SK-N-SH treated with all-trans-retinoic acid at 6 μM for 48 hours (cell line): Measurements from ENCODE around the gene SLC39A3.

Experiments
- ARNTL ChIP-seq: fragments of 450-650 bp; formaldehyde crosslinking; IDR thresholded peaks from 2 replicates; pipeline ENCODE4 v1.5.0; 2020; ENCODE audit warnings: low read depth, mild to moderate bottlenecking, moderate library complexity, borderline replicate concordance
- CSDC2 ChIP-seq: fragments of 250-450 bp; sonication (Bioruptor Pico); IDR thresholded peaks from 2 replicates; pipeline ENCODE4 v1.5.0; 2020; ENCODE audit warnings: mild to moderate bottlenecking, moderate library complexity
- RARB ChIP-seq: fragments of 250-450 bp; sonication (Bioruptor Pico); IDR thresholded peaks from 2 replicates; pipeline ENCODE4 v1.8.0; 2021; ENCODE audit warnings: mild to moderate bottlenecking, moderate library complexity
- ZNF565 ChIP-seq: fragments of 450-650 bp; formaldehyde crosslinking; conservative IDR thresholded peaks from 2 replicates; pipeline ENCODE4 v1.5.0; 2020; ENCODE audit warnings: low read depth, mild to moderate bottlenecking, moderate library complexity
- TF ChIP-seq, protein P1 (sequence below): fragments of 250-450 bp; sonication (Bioruptor Pico); IDR thresholded peaks from 2 replicates; pipeline ENCODE4 v1.8.0; 2020; ENCODE audit warnings: mild to moderate bottlenecking, moderate library complexity, borderline replicate concordance
- TF ChIP-seq, protein P2 (sequence below): fragments of 250-450 bp; sonication (Bioruptor Pico); IDR thresholded peaks from 2 replicates; pipeline ENCODE4 v1.5.1; 2020; ENCODE audit warnings: low read depth, mild to moderate bottlenecking, moderate library complexity

DNA sequence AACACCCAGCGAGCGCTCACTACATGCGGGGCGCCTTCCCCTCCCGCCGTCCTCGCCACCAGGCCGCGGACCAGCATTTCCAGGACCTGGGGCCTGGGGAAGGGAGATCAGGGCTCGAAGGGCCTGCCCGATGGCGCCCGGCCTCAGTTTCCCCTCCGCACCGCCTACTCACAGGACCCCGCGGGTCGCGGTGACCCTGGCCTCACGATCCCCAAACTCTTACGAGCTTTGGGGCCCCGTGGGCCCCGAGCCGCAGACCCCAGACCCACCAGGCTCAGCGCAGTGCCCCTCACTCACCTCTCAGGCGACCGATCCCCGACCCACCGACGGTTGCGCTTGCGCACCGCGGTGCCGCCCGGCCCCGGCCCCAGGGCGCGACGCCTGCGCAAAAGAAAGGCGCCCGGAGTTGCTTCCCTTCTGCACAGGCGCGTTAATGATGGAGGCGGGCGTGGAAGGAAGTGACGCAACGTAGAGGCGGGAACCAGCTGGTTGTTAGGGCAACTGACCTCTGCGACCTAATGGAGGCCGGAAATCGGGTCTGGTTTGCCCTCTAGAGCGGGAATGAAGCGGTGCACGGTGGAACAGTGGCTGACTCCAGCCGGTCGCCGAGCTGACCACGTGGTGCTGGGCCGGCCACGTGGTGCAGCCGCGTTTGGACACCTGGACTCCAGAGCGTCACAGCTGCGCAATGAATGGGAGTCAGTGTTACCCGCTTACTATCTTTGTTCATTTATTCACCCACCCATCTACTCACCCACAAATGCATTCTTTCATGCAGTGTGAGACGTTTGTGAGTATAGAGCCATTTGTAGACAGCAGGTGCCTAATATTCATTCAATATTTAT is 43.3 kb upstream of the SLC39A3 start, which contains the start of gene SGTA:
- no peak for TF ChIP-seq ZNF565 (CRISPR knock-in tag)
- TF ChIP-seq CSDC2 (CRISPR knock-in tag) = no peak
- TF ChIP-seq ARNTL (CRISPR knock-in tag) = no peak
- TF ChIP-seq, protein P1, sequence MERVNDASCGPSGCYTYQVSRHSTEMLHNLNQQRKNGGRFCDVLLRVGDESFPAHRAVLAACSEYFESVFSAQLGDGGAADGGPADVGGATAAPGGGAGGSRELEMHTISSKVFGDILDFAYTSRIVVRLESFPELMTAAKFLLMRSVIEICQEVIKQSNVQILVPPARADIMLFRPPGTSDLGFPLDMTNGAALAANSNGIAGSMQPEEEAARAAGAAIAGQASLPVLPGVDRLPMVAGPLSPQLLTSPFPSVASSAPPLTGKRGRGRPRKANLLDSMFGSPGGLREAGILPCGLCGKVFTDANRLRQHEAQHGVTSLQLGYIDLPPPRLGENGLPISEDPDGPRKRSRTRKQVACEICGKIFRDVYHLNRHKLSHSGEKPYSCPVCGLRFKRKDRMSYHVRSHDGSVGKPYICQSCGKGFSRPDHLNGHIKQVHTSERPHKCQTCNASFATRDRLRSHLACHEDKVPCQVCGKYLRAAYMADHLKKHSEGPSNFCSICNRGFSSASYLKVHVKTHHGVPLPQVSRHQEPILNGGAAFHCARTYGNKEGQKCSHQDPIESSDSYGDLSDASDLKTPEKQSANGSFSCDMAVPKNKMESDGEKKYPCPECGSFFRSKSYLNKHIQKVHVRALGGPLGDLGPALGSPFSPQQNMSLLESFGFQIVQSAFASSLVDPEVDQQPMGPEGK (CRISPR knock-in tag) = no peak
- TF ChIP-seq, protein P2, sequence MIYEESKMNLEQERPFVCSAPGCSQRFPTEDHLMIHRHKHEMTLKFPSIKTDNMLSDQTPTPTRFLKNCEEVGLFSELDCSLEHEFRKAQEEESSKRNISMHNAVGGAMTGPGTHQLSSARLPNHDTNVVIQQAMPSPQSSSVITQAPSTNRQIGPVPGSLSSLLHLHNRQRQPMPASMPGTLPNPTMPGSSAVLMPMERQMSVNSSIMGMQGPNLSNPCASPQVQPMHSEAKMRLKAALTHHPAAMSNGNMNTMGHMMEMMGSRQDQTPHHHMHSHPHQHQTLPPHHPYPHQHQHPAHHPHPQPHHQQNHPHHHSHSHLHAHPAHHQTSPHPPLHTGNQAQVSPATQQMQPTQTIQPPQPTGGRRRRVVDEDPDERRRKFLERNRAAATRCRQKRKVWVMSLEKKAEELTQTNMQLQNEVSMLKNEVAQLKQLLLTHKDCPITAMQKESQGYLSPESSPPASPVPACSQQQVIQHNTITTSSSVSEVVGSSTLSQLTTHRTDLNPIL = no peak
- no peak for TF ChIP-seq RARB
